Measurements from ENCODE around the gene ADAMTS13. TPM values are rescaled to one million over a fixed set of nuclear protein-coding genes. Genes with fewer than 3 reads are reported as not detected.

Gene ADAMTS13
- total and polyA plus RNA-seq, 9 of the 15 experiments (the other 6 are each of a cell fraction or from before 2014, with no cell fraction given): 0.03 to 0.20 (median 0.04) TPM; not detected in 4

DNA sequence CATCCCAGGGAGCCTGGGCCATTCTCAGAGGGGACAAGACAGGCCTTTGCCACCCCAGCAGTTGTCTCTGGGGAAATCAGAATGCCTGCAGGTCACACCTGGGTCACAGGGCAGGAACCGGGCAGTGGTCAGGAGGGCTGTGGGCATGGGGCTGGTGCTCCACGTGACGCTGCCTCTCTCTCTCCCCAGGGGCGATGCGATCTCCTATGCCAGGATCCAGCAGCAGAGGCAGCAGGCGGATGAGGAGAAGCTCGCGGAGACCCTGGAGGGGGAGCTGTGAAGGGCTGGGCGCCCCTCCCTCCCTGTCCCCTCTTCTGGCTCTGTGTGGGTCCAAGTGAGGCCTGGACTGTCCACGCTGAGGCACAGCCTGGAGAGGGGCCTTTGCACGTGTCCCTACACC lies 46.2 kb downstream of the ADAMTS13 start (continued):
- TF ChIP-seq, protein P1, sequence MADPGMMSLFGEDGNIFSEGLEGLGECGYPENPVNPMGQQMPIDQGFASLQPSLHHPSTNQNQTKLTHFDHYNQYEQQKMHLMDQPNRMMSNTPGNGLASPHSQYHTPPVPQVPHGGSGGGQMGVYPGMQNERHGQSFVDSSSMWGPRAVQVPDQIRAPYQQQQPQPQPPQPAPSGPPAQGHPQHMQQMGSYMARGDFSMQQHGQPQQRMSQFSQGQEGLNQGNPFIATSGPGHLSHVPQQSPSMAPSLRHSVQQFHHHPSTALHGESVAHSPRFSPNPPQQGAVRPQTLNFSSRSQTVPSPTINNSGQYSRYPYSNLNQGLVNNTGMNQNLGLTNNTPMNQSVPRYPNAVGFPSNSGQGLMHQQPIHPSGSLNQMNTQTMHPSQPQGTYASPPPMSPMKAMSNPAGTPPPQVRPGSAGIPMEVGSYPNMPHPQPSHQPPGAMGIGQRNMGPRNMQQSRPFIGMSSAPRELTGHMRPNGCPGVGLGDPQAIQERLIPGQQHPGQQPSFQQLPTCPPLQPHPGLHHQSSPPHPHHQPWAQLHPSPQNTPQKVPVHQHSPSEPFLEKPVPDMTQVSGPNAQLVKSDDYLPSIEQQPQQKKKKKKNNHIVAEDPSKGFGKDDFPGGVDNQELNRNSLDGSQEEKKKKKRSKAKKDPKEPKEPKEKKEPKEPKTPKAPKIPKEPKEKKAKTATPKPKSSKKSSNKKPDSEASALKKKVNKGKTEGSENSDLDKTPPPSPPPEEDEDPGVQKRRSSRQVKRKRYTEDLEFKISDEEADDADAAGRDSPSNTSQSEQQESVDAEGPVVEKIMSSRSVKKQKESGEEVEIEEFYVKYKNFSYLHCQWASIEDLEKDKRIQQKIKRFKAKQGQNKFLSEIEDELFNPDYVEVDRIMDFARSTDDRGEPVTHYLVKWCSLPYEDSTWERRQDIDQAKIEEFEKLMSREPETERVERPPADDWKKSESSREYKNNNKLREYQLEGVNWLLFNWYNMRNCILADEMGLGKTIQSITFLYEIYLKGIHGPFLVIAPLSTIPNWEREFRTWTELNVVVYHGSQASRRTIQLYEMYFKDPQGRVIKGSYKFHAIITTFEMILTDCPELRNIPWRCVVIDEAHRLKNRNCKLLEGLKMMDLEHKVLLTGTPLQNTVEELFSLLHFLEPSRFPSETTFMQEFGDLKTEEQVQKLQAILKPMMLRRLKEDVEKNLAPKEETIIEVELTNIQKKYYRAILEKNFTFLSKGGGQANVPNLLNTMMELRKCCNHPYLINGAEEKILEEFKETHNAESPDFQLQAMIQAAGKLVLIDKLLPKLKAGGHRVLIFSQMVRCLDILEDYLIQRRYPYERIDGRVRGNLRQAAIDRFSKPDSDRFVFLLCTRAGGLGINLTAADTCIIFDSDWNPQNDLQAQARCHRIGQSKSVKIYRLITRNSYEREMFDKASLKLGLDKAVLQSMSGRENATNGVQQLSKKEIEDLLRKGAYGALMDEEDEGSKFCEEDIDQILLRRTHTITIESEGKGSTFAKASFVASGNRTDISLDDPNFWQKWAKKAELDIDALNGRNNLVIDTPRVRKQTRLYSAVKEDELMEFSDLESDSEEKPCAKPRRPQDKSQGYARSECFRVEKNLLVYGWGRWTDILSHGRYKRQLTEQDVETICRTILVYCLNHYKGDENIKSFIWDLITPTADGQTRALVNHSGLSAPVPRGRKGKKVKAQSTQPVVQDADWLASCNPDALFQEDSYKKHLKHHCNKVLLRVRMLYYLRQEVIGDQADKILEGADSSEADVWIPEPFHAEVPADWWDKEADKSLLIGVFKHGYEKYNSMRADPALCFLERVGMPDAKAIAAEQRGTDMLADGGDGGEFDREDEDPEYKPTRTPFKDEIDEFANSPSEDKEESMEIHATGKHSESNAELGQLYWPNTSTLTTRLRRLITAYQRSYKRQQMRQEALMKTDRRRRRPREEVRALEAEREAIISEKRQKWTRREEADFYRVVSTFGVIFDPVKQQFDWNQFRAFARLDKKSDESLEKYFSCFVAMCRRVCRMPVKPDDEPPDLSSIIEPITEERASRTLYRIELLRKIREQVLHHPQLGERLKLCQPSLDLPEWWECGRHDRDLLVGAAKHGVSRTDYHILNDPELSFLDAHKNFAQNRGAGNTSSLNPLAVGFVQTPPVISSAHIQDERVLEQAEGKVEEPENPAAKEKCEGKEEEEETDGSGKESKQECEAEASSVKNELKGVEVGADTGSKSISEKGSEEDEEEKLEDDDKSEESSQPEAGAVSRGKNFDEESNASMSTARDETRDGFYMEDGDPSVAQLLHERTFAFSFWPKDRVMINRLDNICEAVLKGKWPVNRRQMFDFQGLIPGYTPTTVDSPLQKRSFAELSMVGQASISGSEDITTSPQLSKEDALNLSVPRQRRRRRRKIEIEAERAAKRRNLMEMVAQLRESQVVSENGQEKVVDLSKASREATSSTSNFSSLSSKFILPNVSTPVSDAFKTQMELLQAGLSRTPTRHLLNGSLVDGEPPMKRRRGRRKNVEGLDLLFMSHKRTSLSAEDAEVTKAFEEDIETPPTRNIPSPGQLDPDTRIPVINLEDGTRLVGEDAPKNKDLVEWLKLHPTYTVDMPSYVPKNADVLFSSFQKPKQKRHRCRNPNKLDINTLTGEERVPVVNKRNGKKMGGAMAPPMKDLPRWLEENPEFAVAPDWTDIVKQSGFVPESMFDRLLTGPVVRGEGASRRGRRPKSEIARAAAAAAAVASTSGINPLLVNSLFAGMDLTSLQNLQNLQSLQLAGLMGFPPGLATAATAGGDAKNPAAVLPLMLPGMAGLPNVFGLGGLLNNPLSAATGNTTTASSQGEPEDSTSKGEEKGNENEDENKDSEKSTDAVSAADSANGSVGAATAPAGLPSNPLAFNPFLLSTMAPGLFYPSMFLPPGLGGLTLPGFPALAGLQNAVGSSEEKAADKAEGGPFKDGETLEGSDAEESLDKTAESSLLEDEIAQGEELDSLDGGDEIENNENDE (IDR thresholded peaks at IDR 0.05; ENCODE audit: low read depth, low read length): no peak
- TF ChIP-seq ELF4 (CRISPR knock-in tag; IDR thresholded peaks at IDR 0.05) (no peak), PRPF4 (IDR thresholded peaks at IDR 0.05; ENCODE audit: insufficient read depth, low read depth, low read length, poor library complexity, severe bottlenecking) (no peak), NR3C1 (CRISPR knock-in tag; IDR thresholded peaks at IDR 0.05) (no peak), EZH2 (IDR thresholded peaks at IDR 0.05; ENCODE audit: borderline replicate concordance, low read depth, low read length) (no peak), ATF7 (IDR thresholded peaks at IDR 0.05) (no peak), BMI1 (IDR thresholded peaks at IDR 0.05; ENCODE audit: low read length) (no peak), RCOR1 (IDR thresholded peaks at IDR 0.05; ENCODE audit: borderline replicate concordance in 1 of 2, low read depth in 2 of 2, low read length in 2 of 2) (no peak)
